GM23338 (cell line): Measurements from ENCODE around the gene RABGAP1L. TPM values are rescaled to one million over a fixed set of nuclear protein-coding genes. Genes with fewer than 3 reads are reported as not detected.
"Not testable (repeated sequence)": the region's sequence is repeated elsewhere in the genome, so short reads cannot be mapped to it uniquely, and the experiment has no call there.

Source experiments
- ATAC-seq: fragments of 200-7000 bp; cut with Tn5 transposase; 3 replicates; pipeline ENCODE4 v1.9.1; 2020
- DNase-seq: peaks from one replicate; pipeline ENCODE4 v3.0.0-alpha.2; 2015; ENCODE audit warnings: low spot score
- H2AFZ ChIP-seq: fragments of 200-600 bp; sonication (generic); 2 replicates; pipeline ENCODE4 v1.8.0; 2016; ENCODE audit warnings: antibody characterized with exemption, mild to moderate bottlenecking, moderate library complexity
- H3F3A ChIP-seq: fragments of 200-600 bp; sonication (generic); replicated peaks from 2 replicates; pipeline ENCODE4 v1.8.0; 2017; ENCODE audit warnings: antibody characterized with exemption, mixed run types, low read depth
- H3K27ac ChIP-seq: fragments of 200-600 bp; sonication (generic); 2 replicates; pipeline ENCODE4 v1.6.1; 2016; ENCODE audit warnings: low read depth
- H3K27me3 ChIP-seq: fragments of 200-600 bp; sonication (generic); 2 replicates; pipeline ENCODE4 v1.8.0; 2016; ENCODE audit warnings: mild to moderate bottlenecking, mixed run types, moderate library complexity; ENCODE audit not compliant: insufficient read depth
- H3K36me3 ChIP-seq: fragments of 200-600 bp; sonication (generic); 2 replicates; pipeline ENCODE4 v1.8.0; 2016; ENCODE audit warnings: mild to moderate bottlenecking; ENCODE audit not compliant: insufficient read depth
- H3K4me1 ChIP-seq: fragments of 200-600 bp; sonication (generic); 2 replicates; pipeline ENCODE4 v1.8.0; 2016; ENCODE audit warnings: mild to moderate bottlenecking, moderate library complexity; ENCODE audit not compliant: insufficient read depth
- H3K4me2 ChIP-seq: fragments of 200-600 bp; sonication (generic); 2 replicates; pipeline ENCODE4 v1.7.1; 2017; ENCODE audit warnings: mixed run types
- H3K4me3 ChIP-seq: fragments of 200-600 bp; sonication (generic); 2 replicates; pipeline ENCODE4 v1.6.1; 2016; ENCODE audit warnings: mixed run types
- H3K79me2 ChIP-seq: fragments of 200-600 bp; sonication (generic); replicated peaks from 2 replicates; pipeline ENCODE4 v1.8.0; 2017; ENCODE audit warnings: mild to moderate bottlenecking; ENCODE audit not compliant: insufficient read depth
- H3K9me2 ChIP-seq: fragments of 200-600 bp; sonication (generic); 2 replicates; pipeline ENCODE4 v1.8.0; 2017; ENCODE audit not compliant: insufficient read depth
- H4K20me1 ChIP-seq: fragments of 200-600 bp; sonication (generic); replicated peaks from 2 replicates; pipeline ENCODE4 v1.8.0; 2017; ENCODE audit warnings: mild to moderate bottlenecking; ENCODE audit not compliant: insufficient read depth
- H3K27ac Mint-ChIP-seq: 2 replicates; pipeline ENCODE4 v1.8.0; 2020; ENCODE audit warnings: inconsistent platforms, mild to moderate bottlenecking, moderate library complexity, mixed read lengths
- H3K27me3 Mint-ChIP-seq: 3 replicates; pipeline ENCODE4 v1.8.0; 2022; ENCODE audit warnings: low read depth, mild to moderate bottlenecking, moderate library complexity, mixed read lengths, inconsistent platforms; ENCODE audit not compliant: insufficient read depth, poor library complexity
- H3K36me3 Mint-ChIP-seq: 3 replicates; pipeline ENCODE4 v1.8.0; 2021; ENCODE audit warnings: low read depth, mild to moderate bottlenecking, inconsistent platforms, moderate library complexity, mixed read lengths
- H3K4me1 Mint-ChIP-seq: 3 replicates; pipeline ENCODE4 v1.8.0; 2020; ENCODE audit warnings: mild to moderate bottlenecking, inconsistent platforms, mixed read lengths
- H3K4me3 Mint-ChIP-seq: 3 replicates; pipeline ENCODE4 v1.8.0; 2021; ENCODE audit warnings: moderate library complexity, mild to moderate bottlenecking, inconsistent platforms, mixed read lengths
- H3K9me3 Mint-ChIP-seq: 3 replicates; pipeline ENCODE4 v1.8.0; 2020; ENCODE audit warnings: moderate library complexity, mild to moderate bottlenecking, inconsistent platforms, mixed read lengths
- CREB1 ChIP-seq: fragments of 250-450 bp; sonication (Bioruptor Pico); IDR thresholded peaks from 2 replicates; pipeline ENCODE4 v1.5.0; 2020; ENCODE audit warnings: low read depth, mild to moderate bottlenecking, moderate library complexity
- CTCF ChIP-seq, 2 experiments: fragments of 200-600 bp in 1 of 2; sonication (generic) in 1 of 2; conservative IDR thresholded peaks; 2 replicates each; pipeline versions ENCODE4 v1.5.1 to v1.6.1; 2016 to 2017; ENCODE audit warnings: antibody characterized with exemption in 2 of 2, low read depth in 2 of 2, mild to moderate bottlenecking in 2 of 2, moderate library complexity in 1 of 2
- EZH2phosphoT487 ChIP-seq: fragments of 200-600 bp; sonication (generic); IDR thresholded peaks from one replicate; pipeline ENCODE4 v1.8.1; 2018; ENCODE audit warnings: antibody characterized with exemption; ENCODE audit not compliant: unreplicated experiment
- JUNB ChIP-seq: IDR thresholded peaks from one replicate; pipeline ENCODE4 v1.6.1; 2016; ENCODE audit warnings: antibody characterized with exemption; ENCODE audit not compliant: unreplicated experiment
- NANOG ChIP-seq: IDR thresholded peaks from 2 replicates; pipeline ENCODE4 v1.6.1; 2016; ENCODE audit warnings: antibody characterized with exemption, borderline replicate concordance
- POLR2AphosphoS5 ChIP-seq: IDR thresholded peaks from 2 replicates; pipeline ENCODE4 v1.6.1; 2016; ENCODE audit warnings: antibody characterized with exemption, low read depth
- STAT1 ChIP-seq: IDR thresholded peaks from one replicate; pipeline ENCODE4 v1.6.1; 2016; ENCODE audit warnings: antibody characterized with exemption; ENCODE audit not compliant: unreplicated experiment
- ZNF114 ChIP-seq: fragments of 250-450 bp; sonication (Bioruptor Pico); IDR thresholded peaks from 2 replicates; pipeline ENCODE4 v1.5.0; 2020; ENCODE audit warnings: mild to moderate bottlenecking, moderate library complexity
- ZNF331 ChIP-seq: fragments of 250-450 bp; sonication (Bioruptor Pico); IDR thresholded peaks from 2 replicates; pipeline ENCODE4 v1.5.0; 2020; ENCODE audit warnings: low read depth, mild to moderate bottlenecking, moderate library complexity
- polyA plus RNA-seq: library from polyadenylated mRNA; unstranded; fragments of >200 nt; fragmentation: Nextera tagmentation; extraction: Ambion mirVana; gene quantifications from 2 replicates; pipeline ENCODE4 v1.2.1, GENCODE V29; 2016
- total RNA-seq: library from RNA; depleted of rRNA; stranded (reverse); fragments of >200 nt; shearing (Covaris generic); gene quantifications from 2 replicates; pipeline ENCODE4 v1.2.3, GENCODE V29; 2014
- TF ChIP-seq, protein P1 (sequence below): IDR thresholded peaks from one replicate; pipeline ENCODE4 v1.6.1; 2018; ENCODE audit warnings: antibody characterized with exemption; ENCODE audit not compliant: unreplicated experiment
- TF ChIP-seq, protein P2 (sequence below): IDR thresholded peaks from 2 replicates; pipeline ENCODE4 v1.6.1; 2016; ENCODE audit warnings: antibody characterized with exemption

RABGAP1L gene
- total and polyA plus RNA-seq, 2 experiments from 2014 or later: 83.2 to 136 TPM

GRCh38 chr1:174895610-174896009 is 736.3 kb downstream of the RABGAP1L start:
- not testable (repeated sequence) for H2AFZ ChIP-seq, H3K4me3 Mint-ChIP-seq, H3K27me3 ChIP-seq, H3K9me3 Mint-ChIP-seq, H3K27me3 Mint-ChIP-seq, H3K9me2 ChIP-seq, H3K4me3 ChIP-seq, H3K27ac Mint-ChIP-seq, H3K4me2 ChIP-seq, H3F3A ChIP-seq, DNase-seq, H3K27ac ChIP-seq, ATAC-seq
- peaks cover 40% of the 10 kb centered on the region for H3K36me3 ChIP-seq
- peaks cover 89% of the 10 kb centered on the region for H3K36me3 Mint-ChIP-seq
- H3K4me1 ChIP-seq: peaks cover 23% of the 10 kb centered on the region
- peaks cover 100% of the 10 kb centered on the region for H3K79me2 ChIP-seq
- H4K20me1 ChIP-seq: peaks cover 56% of the 10 kb centered on the region
- H3K4me1 Mint-ChIP-seq: peaks cover 15% of the 10 kb centered on the region

- Histone ChIP-seq H2AFZ (no peak overlapping the region), H3K36me3 (peaks cover 31% of the 10 kb centered on the region), H3K4me3 (no peak overlapping the region), H3K4me1 (peaks cover 43% of the 10 kb centered on the region), H3K9me2 (no peaks in the 10 kb centered on the region; the same call in 1 of the 2 replicates), H3K79me2 (peaks cover 100% of the 10 kb centered on the region), H3K27me3 (no peaks in the 10 kb centered on the region), H4K20me1 (peaks cover 45% of the 10 kb centered on the region), H3K4me2 (no peak overlapping the region), H3K27ac (0 out of 2 replicates have a peak overlapping the region, but pooled peaks have one; percentile 22), H3F3A (peaks cover 7% of the 10 kb centered on the region; the same call in 1 of the 2 replicates)
- Mint-ChIP-seq H3K36me3 (peaks cover 96% of the 10 kb centered on the region), H3K4me3 (no peak overlapping the region), H3K27me3 (peaks cover 8% of the 10 kb centered on the region), H3K9me3 (peaks cover 5% of the 10 kb centered on the region), H3K27ac (no peak overlapping the region), H3K4me1 (peaks cover 36% of the 10 kb centered on the region)
- ATAC-seq (no peak), DNase-seq (no peak)
- TF ChIP-seq CTCF (conservative IDR thresholded peaks at IDR 0.05; ENCODE audit: low read depth in 2 of 2): no peak
- TF ChIP-seq POLR2AphosphoS5: no peak
- no peak for TF ChIP-seq NANOG
- no peak for TF ChIP-seq ZNF114
- TF ChIP-seq, protein P1, sequence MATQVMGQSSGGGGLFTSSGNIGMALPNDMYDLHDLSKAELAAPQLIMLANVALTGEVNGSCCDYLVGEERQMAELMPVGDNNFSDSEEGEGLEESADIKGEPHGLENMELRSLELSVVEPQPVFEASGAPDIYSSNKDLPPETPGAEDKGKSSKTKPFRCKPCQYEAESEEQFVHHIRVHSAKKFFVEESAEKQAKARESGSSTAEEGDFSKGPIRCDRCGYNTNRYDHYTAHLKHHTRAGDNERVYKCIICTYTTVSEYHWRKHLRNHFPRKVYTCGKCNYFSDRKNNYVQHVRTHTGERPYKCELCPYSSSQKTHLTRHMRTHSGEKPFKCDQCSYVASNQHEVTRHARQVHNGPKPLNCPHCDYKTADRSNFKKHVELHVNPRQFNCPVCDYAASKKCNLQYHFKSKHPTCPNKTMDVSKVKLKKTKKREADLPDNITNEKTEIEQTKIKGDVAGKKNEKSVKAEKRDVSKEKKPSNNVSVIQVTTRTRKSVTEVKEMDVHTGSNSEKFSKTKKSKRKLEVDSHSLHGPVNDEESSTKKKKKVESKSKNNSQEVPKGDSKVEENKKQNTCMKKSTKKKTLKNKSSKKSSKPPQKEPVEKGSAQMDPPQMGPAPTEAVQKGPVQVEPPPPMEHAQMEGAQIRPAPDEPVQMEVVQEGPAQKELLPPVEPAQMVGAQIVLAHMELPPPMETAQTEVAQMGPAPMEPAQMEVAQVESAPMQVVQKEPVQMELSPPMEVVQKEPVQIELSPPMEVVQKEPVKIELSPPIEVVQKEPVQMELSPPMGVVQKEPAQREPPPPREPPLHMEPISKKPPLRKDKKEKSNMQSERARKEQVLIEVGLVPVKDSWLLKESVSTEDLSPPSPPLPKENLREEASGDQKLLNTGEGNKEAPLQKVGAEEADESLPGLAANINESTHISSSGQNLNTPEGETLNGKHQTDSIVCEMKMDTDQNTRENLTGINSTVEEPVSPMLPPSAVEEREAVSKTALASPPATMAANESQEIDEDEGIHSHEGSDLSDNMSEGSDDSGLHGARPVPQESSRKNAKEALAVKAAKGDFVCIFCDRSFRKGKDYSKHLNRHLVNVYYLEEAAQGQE: no peak
- no peak for TF ChIP-seq CREB1 (CRISPR knock-in tag)
- TF ChIP-seq STAT1: no peak
- TF ChIP-seq JUNB: no peak
- TF ChIP-seq ZNF331 (CRISPR knock-in tag): no peak
- no peak for TF ChIP-seq EZH2phosphoT487
- TF ChIP-seq, protein P2, sequence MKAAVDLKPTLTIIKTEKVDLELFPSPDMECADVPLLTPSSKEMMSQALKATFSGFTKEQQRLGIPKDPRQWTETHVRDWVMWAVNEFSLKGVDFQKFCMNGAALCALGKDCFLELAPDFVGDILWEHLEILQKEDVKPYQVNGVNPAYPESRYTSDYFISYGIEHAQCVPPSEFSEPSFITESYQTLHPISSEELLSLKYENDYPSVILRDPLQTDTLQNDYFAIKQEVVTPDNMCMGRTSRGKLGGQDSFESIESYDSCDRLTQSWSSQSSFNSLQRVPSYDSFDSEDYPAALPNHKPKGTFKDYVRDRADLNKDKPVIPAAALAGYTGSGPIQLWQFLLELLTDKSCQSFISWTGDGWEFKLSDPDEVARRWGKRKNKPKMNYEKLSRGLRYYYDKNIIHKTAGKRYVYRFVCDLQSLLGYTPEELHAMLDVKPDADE: no peak
These were observed 738.9 kb downstream of the RABGAP1L start for GRCh38 chr1:174898102-174898797.
